Heart right ventricle (tissue), 16 donors: ENCODE data around the gene LIG3. TPM values are rescaled to one million over a fixed set of nuclear protein-coding genes. Genes with fewer than 3 reads are reported as not detected.

Experiments
- ATAC-seq, 8 donors: fragments of 200-7000 bp; cut with Tn5 transposase; one replicate each; pipeline ENCODE4 v1.9.1; 2020; ENCODE audit warnings: mild to moderate bottlenecking in 8 of 8, moderate library complexity in 8 of 8, moderate number of reproducible peaks in 1 of 8
- DNase-seq, 2 donors: peaks; one replicate each; pipeline ENCODE4 v3.0.0-alpha.2; 2020
- H3K27ac ChIP-seq, 10 donors: fragments of 200-600 bp; sonication (generic) in 2 of 10; one replicate each; pipeline versions ENCODE4 v1.5.0 to v1.8.0; 2020 to 2022; ENCODE audit warnings: mild to moderate bottlenecking in 3 of 10
- H3K27me3 ChIP-seq, 7 donors: fragments of 200-600 bp; one replicate each; pipeline ENCODE4 v1.8.0; 2021 to 2022; ENCODE audit warnings: mild to moderate bottlenecking in 2 of 7
- H3K36me3 ChIP-seq, 9 donors: fragments of 200-600 bp; sonication (generic) in 1 of 9; one replicate each; pipeline versions ENCODE4 v1.5.0 to v1.8.0; 2020 to 2022; ENCODE audit warnings: mild to moderate bottlenecking in 2 of 9
- H3K4me1 ChIP-seq, 9 donors: fragments of 200-600 bp; sonication (generic) in 1 of 9; one replicate each; pipeline versions ENCODE4 v1.5.0 to v1.8.0; 2020 to 2022; ENCODE audit warnings: mild to moderate bottlenecking in 4 of 9
- H3K4me3 ChIP-seq, 10 donors: fragments of 200-600 bp; sonication (generic) in 2 of 10; one replicate each; pipeline versions ENCODE4 v1.5.0 to v1.8.0; 2020 to 2022; ENCODE audit warnings: mild to moderate bottlenecking in 7 of 10, moderate library complexity in 2 of 10
- H3K9me3 ChIP-seq, 11 donors: fragments of 200-600 bp in 10 of 11; sonication (generic) in 2 of 11; one replicate each; pipeline versions ENCODE4 v1.5.0 to v1.8.0; 2013 to 2022; ENCODE audit warnings: mild to moderate bottlenecking in 2 of 11, control low read depth in 1 of 11, moderate library complexity in 1 of 11
- CTCF ChIP-seq, 9 donors: fragments of 200-600 bp; sonication (generic) in 2 of 9; IDR thresholded peaks; one replicate each; pipeline versions ENCODE4 v1.5.0 to v1.8.0; 2021 to 2022; ENCODE audit warnings: antibody characterized with exemption in 9 of 9, mild to moderate bottlenecking in 5 of 9, moderate library complexity in 1 of 9
- WGBS, 2 donors: extraction: QIAGEN DNeasy Blood & Tissue Kit; methylation state at CpG; one replicate each; pipeline ENCODE4 v1.1.7; 2013; ENCODE audit warnings: inconsistent platforms in 1 of 2; 5-methylcytosine and 5-hydroxymethylcytosine counted together
- intact Hi-C, 10 donors: fragments of 100-400 bp; cut with DNase I; formaldehyde crosslinking; loops; one replicate each; pipeline versions ENCODE4 v1.11.1 to v1.14.2; 2022
- polyA plus RNA-seq, 2 donors: library from polyadenylated mRNA; stranded (reverse); fragments of 200-250 nt; gene quantifications; one replicate each; pipeline ENCODE4 v1.2.3, GENCODE V29; 2013
- total RNA-seq, 10 donors: library from RNA; stranded (reverse); fragmentation: NEBNext Ultra II Directional in 3 of 10; extraction: Animal tissue kit (Norgen Biotek cat#: 25700) in 3 of 10; gene quantifications; one replicate each; pipeline versions ENCODE4 v1.2.1 to v1.2.4, GENCODE V29; 2021 to 2023
- donor health status: Arrhythmogenic right ventricular cardiomyopathy.
- donor health status: ischemic (EF 13 %, LVEDD 7.1; RV severe dilation, severe dysfunction).
- donor health status: healthy with polysubstance abuse.
- donor health status: DM: no; HTN: yes; CAD: no.
- donor health status: DM: no; HTN: no; CAD: no.
- donor health status: ischemic (EF 25% LVEDD 6.9; RV normal size, moderate dysfunction).
- donor health status: ischemic (EF 25% LVEDD 5.7; RV mildly dilated, moderate dysfunction).
- donor health status: healthy.
- donor health status: DM: yes; HTN: yes; CAD: no.
- donor health status: Ischemic cardiomyopathy.
- donor health status: ischemic (EF 35%, LVEDD 5.7; RV mildly dilated, moderate dysfunction).
- donor health status: nonischemic (EF 11% LVEDD 7.7; RV severe dilation, severe dysfunction).
- donor health status: DM: yes; HTN: yes; CAD: no.
- donor health status: PGD.
- donor health status: ischemic (EF 29% LVEDD 5.4; RV normal size, mild dysfunction).
- donor health status: nonischemic (EF 23%, LVEDD 6.1; RV moderate dilation, normal function).

LIG3 gene
- total and polyA plus RNA-seq, 12 donors: 5.2 to 27.7 (median 19.5) TPM

GRCh38 chr17:34989473-34989872 is 9.2 kb downstream of the LIG3 start:
- Histone ChIP-seq H3K27ac (no peak overlapping the region), H3K4me3 (no peak overlapping the region), H3K27me3 (no peaks in the 10 kb centered on the region), H3K9me3 (no peaks in the 10 kb centered on the region), H3K36me3 (peaks cover 0 to 95% (median 58%) of the 10 kb centered on the region in 9 donors), H3K4me1 (peaks cover 0 to 7% (median 0%) of the 10 kb centered on the region in 9 donors)
- intact Hi-C loops: no loop called here
- ATAC-seq (no peak), DNase-seq (no peak)
- 88 to 94% methylated on average over 10 of the region's 10 CpGs for WGBS, 2 donors
- no peak for TF ChIP-seq CTCF (IDR thresholded peaks at IDR 0.05)

DNA sequence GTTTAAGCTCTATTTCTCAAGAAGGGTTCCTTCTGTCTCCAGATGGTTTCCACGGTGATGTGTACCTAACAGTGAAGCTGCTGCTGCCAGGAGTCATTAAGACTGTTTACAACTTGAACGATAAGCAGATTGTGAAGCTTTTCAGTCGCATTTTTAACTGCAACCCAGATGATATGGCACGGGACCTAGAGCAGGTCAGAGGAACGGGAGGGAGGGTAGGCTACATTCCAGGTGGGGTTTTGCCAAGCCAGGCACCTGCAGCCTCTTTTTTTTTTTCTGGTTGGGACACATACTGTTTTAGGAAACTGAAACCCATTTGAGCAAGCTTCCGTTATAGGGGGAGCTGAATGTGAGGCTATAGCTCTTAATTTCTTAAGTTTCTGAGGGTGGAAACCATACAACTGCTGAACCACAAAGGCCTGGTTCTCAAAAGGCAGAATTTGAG is 10.6 kb downstream of the LIG3 start:
- DNase-seq (no peak), ATAC-seq (peak in 1 of 8 donors; percentile 33)
- H3K9me3 ChIP-seq: no peaks in the 10 kb centered on the region
- peaks cover 0 to 7% (median 0%) of the 10 kb centered on the region in 9 donors for H3K4me1 ChIP-seq
- TF ChIP-seq CTCF (IDR thresholded peaks at IDR 0.05): no peak
- intact Hi-C loops: loop anchor here in 5 of 10 donors (10.0 kb wide), 3 partner anchors 94 to 134 kb away; partner anchors contain the start of genes RAD51D (in 3 of the 5) and FNDC8 (in 1 of the 5)
- peaks cover 0 to 98% (median 68%) of the 10 kb centered on the region in 9 donors for H3K36me3 ChIP-seq
- WGBS, 2 donors: 40 to 56% methylated on average over 6 of the region's 6 CpGs
- no peaks in the 10 kb centered on the region for H3K27me3 ChIP-seq
- H3K27ac ChIP-seq: peak overlapping the region in 1 of 10 donors; percentile 8
- no peak overlapping the region for H3K4me3 ChIP-seq

DNA sequence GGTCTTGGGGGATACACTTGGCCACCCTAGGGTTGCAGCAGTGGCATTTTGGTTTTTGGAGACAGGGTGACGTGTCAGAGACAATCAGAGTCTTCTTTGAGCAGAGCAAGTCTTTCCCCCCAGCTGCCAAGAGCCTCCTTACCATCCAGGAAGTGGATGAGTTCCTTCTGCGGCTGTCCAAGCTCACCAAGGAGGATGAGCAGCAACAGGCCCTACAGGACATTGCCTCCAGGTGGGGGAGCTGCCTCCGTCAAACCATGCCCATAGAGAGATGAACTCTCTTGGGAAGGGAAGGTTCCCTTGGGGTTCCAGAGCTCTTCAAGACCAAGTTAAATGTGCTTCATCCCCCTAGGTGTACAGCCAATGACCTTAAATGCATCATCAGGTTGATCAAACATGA is 11.3 kb downstream of the LIG3 start:
- TF ChIP-seq CTCF (IDR thresholded peaks at IDR 0.05): no peak
- Histone ChIP-seq H3K36me3 (peaks cover 0 to 98% (median 62%) of the 10 kb centered on the region in 9 donors), H3K4me1 (peaks cover 0 to 8% (median 0%) of the 10 kb centered on the region in 9 donors), H3K4me3 (no peak overlapping the region), H3K27me3 (no peaks in the 10 kb centered on the region), H3K9me3 (no peaks in the 10 kb centered on the region), H3K27ac (no peak overlapping the region)
- DNase-seq: no peak
- WGBS, 2 donors: 87 to 88% methylated on average over 3 of the region's 3 CpGs
- no peak for ATAC-seq
- intact Hi-C loops: loop anchor here in 5 of 10 donors (10.0 kb wide), 3 partner anchors 93 to 133 kb away; partner anchors contain the start of genes RAD51D (in 3 of the 5) and FNDC8 (in 1 of the 5)

DNA sequence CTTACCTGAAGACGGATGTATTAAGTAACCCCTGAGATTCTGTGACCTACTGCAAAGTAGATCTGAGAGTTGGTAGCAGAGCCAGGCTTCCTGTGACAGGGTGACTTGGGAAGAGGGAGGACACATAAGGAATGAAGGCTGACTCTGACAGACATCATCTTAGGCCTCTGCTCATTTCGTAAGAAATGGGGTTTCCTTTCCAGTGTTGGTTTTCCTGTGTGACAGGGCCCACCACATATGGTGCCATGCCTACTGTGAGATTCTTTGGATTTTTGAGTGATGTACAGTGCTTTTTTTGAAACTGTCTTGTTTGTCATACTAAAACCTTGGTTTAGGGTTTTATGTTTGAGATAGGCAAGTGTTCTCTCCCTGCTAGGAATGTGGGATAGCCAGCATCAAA is 12.7 kb downstream of the LIG3 start:
- 75 to 78% methylated on average over 2 of the region's 2 CpGs for WGBS, 2 donors
- no peaks in the 10 kb centered on the region for H3K9me3 ChIP-seq
- peaks cover 4 to 21% (median 14%) of the 10 kb centered on the region in 9 donors for H3K4me1 ChIP-seq
- DNase-seq: no peak
- no peak for ATAC-seq
- no peak overlapping the region for H3K27ac ChIP-seq
- H3K27me3 ChIP-seq: no peaks in the 10 kb centered on the region
- H3K4me3 ChIP-seq: no peak overlapping the region
- TF ChIP-seq CTCF (IDR thresholded peaks at IDR 0.05): no peak
- intact Hi-C loops: loop anchor here in 5 of 10 donors (10.0 kb wide), 3 partner anchors 92 to 132 kb away; partner anchors contain the start of genes RAD51D (in 3 of the 5) and FNDC8 (in 1 of the 5)
- peaks cover 0 to 97% (median 55%) of the 10 kb centered on the region in 9 donors for H3K36me3 ChIP-seq
